CD4-positive, alpha-beta T cell (primary cell): ENCODE measurements around the gene SLC1A4. TPM values are rescaled to one million over a fixed set of nuclear protein-coding genes. Genes with fewer than 3 reads are reported as not detected.

ENCODE experiments used
- ATAC-seq: fragments of 200-7000 bp; cut with Tn5 transposase; one replicate; pipeline ENCODE4 v1.10.0; 2022; ENCODE audit warnings: mild to moderate bottlenecking; ENCODE audit not compliant: poor library complexity
- CTCF ChIA-PET: fragments of 350-600 bp; sonication (Branson Sonifier 250); formaldehyde crosslinking; loops from one replicate; lab custom pipeline; 2021; ENCODE audit warnings: antibody characterized with exemption, inconsistent platforms; lab: Charles Lee
- POLR2A ChIA-PET: fragments of 350-600 bp; sonication (Branson Sonifier 250); formaldehyde crosslinking; loops from one replicate; lab custom pipeline; 2021; ENCODE audit warnings: antibody characterized with exemption, inconsistent platforms; lab: Charles Lee
- DNase-seq, 14 experiments: peaks; one replicate each; pipeline ENCODE4 v3.0.0-alpha.2; 2013 to 2020; ENCODE audit warnings: mixed read lengths in 2 of 14
- H3K27ac ChIP-seq, 2 donors: one replicate each; pipeline versions ENCODE4 v1.5.1 to v1.7.0; 2013; ENCODE audit warnings: low read length in 2 of 2, low read depth in 1 of 2, mild to moderate bottlenecking in 1 of 2
- H3K27me3 ChIP-seq, 2 experiments: 1 replicate in 1 of 2; 2 replicates in 1 of 2; pipeline versions ENCODE4 v1.6.1 to v1.7.0; 2013; ENCODE audit warnings: low read length in 2 of 2, control low read depth in 1 of 2, mild to moderate bottlenecking in 1 of 2, moderate library complexity in 1 of 2; ENCODE audit not compliant: insufficient read depth in 2 of 2, control insufficient read depth in 1 of 2
- H3K36me3 ChIP-seq: one replicate; pipeline ENCODE4 v1.6.1; 2013; ENCODE audit warnings: low read length, control low read depth; ENCODE audit not compliant: insufficient read depth
- H3K4me1 ChIP-seq: one replicate; pipeline ENCODE4 v1.6.1; 2013; ENCODE audit warnings: low read length, control low read depth; ENCODE audit not compliant: insufficient read depth
- H3K4me3 ChIP-seq: one replicate; pipeline ENCODE4 v1.5.1; 2013; ENCODE audit warnings: mild to moderate bottlenecking, low read length, moderate library complexity
- H3K9me3 ChIP-seq, 2 experiments: 1 replicate in 1 of 2; 2 replicates in 1 of 2; pipeline versions ENCODE4 v1.6.1 to v1.7.0; 2013; ENCODE audit warnings: low read length in 2 of 2, mild to moderate bottlenecking in 2 of 2, control low read depth in 1 of 2, moderate library complexity in 1 of 2; ENCODE audit not compliant: control insufficient read depth in 1 of 2, insufficient read depth in 1 of 2
- H3K27ac Mint-ChIP-seq: one replicate; pipeline ENCODE4 v1.8.0; 2020; ENCODE audit warnings: mixed read lengths
- H3K27me3 Mint-ChIP-seq: one replicate; pipeline ENCODE4 v1.8.0; 2021; ENCODE audit warnings: mixed read lengths
- H3K36me3 Mint-ChIP-seq: one replicate; pipeline ENCODE4 v1.8.0; 2021; ENCODE audit warnings: low read depth, mixed read lengths
- H3K4me1 Mint-ChIP-seq: one replicate; pipeline ENCODE4 v1.8.0; 2021; ENCODE audit warnings: low read depth, mixed read lengths
- H3K4me3 Mint-ChIP-seq: one replicate; pipeline ENCODE4 v1.8.0; 2020; ENCODE audit warnings: mild to moderate bottlenecking, mixed read lengths
- H3K9me3 Mint-ChIP-seq: one replicate; pipeline ENCODE4 v1.8.0; 2020; ENCODE audit warnings: mixed read lengths
- CTCF ChIP-seq: fragments of 200-600 bp; IDR thresholded peaks from one replicate; pipeline ENCODE4 v1.8.0; 2022; ENCODE audit warnings: antibody characterized with exemption, mild to moderate bottlenecking
- intact Hi-C, 2 experiments: fragments of 100-400 bp; cut with DNase I in 1 of 2; cut with micrococcal nuclease in 1 of 2; formaldehyde crosslinking; loops; one replicate each; pipeline versions ENCODE4 v1.15.1 to v1.9.0; 2023 to 2025; cut with DNase I, micrococcal nuclease
- total RNA-seq, 174 experiments: library from RNA in 2 of 174; stranded (reverse) in 2 of 174; gene quantifications; one replicate each; pipeline ENCODE4 v1.2.3 and lab custom pipeline; 2021 to 2026

SLC1A4 gene
- total RNA-seq, 2 experiments from 2014 or later: 2.4 to 2.8 TPM

DNA sequence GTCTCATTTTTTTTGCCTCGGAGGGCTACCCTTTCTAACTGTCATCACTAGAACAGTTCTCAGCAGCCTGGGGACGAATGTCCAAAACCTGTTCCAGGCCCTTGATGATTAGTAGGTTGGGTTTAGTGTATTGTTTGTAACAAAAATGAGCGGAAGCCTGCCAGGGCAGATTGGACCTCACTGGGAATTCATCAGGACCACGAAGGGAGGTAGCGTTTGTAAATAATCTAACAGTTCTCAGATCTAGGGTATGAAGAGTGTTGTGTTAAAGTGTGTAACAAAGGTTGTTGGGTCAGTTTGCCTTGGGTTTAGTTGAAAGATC lies 67.8 kb downstream of the SLC1A4 start:
- peak overlapping the region; percentile 85 for H3K27ac Mint-ChIP-seq
- ChIA-PET POLR2A (interaction anchor here (1.0 to 4.3 kb wide), 18 partner anchors 9 to 1469 kb away, joined by 3 to 119 read pairs (median 12); partner anchors contain the start of genes ACTR2, AFTPH, MDH1 and RAB1A), CTCF (interaction anchor here (1.2 to 3.7 kb wide), 3 partner anchors 8 to 139 kb away, joined by 6 to 20 read pairs (median 15); partner anchors contain the start of gene RAB1A)
- ATAC-seq (no peak), DNase-seq (no peak)
- Histone ChIP-seq H3K9me3 (no peaks in the 10 kb centered on the region), H3K36me3 (no peaks in the 10 kb centered on the region), H3K27me3 (no peaks in the 10 kb centered on the region), H3K4me1 (peaks cover 71% of the 10 kb centered on the region), H3K27ac (peak overlapping the region; percentile 3 to 66), H3K4me3 (peak overlapping the region; percentile 87)
- H3K9me3 Mint-ChIP-seq: no peaks in the 10 kb centered on the region
- H3K36me3 Mint-ChIP-seq: peaks cover 14% of the 10 kb centered on the region
- peak overlapping the region; percentile 92 for H3K4me3 Mint-ChIP-seq
- H3K27me3 Mint-ChIP-seq: no peaks in the 10 kb centered on the region
- peaks cover 75% of the 10 kb centered on the region for H3K4me1 Mint-ChIP-seq
- intact Hi-C loops: loop anchor here (2.0 to 10.0 kb wide), 6 partner anchors 74 to 1215 kb away; partner anchors contain the start of genes ACTR2 (in 2 of the 2), AFTPH (in 1 of the 2), PELI1 (in 1 of the 2) and RAB1A (in 1 of the 2)
- no peak for TF ChIP-seq CTCF

DNA sequence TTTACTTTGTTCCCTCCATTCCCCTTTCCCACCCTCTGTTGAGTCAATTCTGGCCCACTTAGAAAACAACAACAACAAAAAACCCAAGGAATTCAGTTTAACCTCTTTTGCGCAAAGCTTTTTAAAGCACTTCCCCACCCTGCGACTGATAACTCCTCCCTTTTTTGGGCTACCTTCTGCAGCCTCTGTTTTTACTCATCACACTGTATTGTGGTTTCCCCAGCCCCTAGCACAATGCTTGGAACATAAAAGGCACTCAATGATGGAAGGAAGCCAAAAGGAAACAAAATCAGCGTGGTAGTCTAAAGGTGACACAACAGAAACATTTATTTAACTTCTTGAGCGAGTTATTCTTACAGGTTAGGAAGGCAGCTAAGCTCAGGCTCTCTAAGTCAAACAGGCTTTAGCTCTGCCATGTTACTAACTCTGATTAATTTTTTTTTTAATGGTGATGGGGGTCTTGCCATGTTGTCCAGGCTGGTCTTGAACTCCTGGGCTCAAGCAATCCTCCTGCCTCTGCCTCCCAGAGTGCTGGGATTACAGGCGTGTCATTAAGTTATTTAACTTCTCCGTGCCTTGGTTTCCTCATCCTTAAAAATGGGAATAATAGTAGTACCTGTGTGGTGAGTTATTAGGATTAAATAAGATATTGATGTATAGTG lies 68.3 kb downstream of the SLC1A4 start:
- DNase-seq: peak in 13 of 14 experiments; percentile 16 to 90 (median 49)
- ChIA-PET CTCF (interaction anchor here (1.2 to 3.7 kb wide), 3 partner anchors 7 to 140 kb away, joined by 6 to 20 read pairs (median 15); partner anchors contain the start of gene RAB1A), POLR2A (interaction anchor here (1.0 to 4.3 kb wide), 16 partner anchors 9 to 1469 kb away, joined by 3 to 119 read pairs (median 14); partner anchors contain the start of genes ACTR2, AFTPH, MDH1 and RAB1A)
- peak overlapping the region; percentile 85 for H3K27ac Mint-ChIP-seq
- no peaks in the 10 kb centered on the region for H3K27me3 ChIP-seq
- peaks cover 75% of the 10 kb centered on the region for H3K4me1 Mint-ChIP-seq
- peak; percentile 60 for ATAC-seq
- H3K36me3 Mint-ChIP-seq: peaks cover 14% of the 10 kb centered on the region
- no peak for TF ChIP-seq CTCF
- H3K9me3 Mint-ChIP-seq: no peaks in the 10 kb centered on the region
- H3K4me3 Mint-ChIP-seq: peak overlapping the region; percentile 92
- H3K4me3 ChIP-seq: peak overlapping the region; percentile 87
- peaks cover 69% of the 10 kb centered on the region for H3K4me1 ChIP-seq
- intact Hi-C loops: loop anchor here (2.0 to 10.0 kb wide), 7 partner anchors 71 to 1215 kb away; partner anchors contain the start of genes ACTR2 (in 2 of the 2), AFTPH (in 1 of the 2), PELI1 (in 1 of the 2) and RAB1A (in 1 of the 2)
- peak overlapping the region; percentile 3 to 66 for H3K27ac ChIP-seq
- H3K9me3 ChIP-seq: no peaks in the 10 kb centered on the region
- H3K27me3 Mint-ChIP-seq: no peaks in the 10 kb centered on the region
- H3K36me3 ChIP-seq: no peaks in the 10 kb centered on the region

- H3K27me3 Mint-ChIP-seq: no peaks in the 10 kb centered on the region
- no peak overlapping the region for H3K4me3 ChIP-seq
- H3K27ac ChIP-seq: no peak overlapping the region
- peak overlapping the region; percentile 23 for H3K4me3 Mint-ChIP-seq
- no peaks in the 10 kb centered on the region for H3K36me3 ChIP-seq
- H3K27me3 ChIP-seq: no peaks in the 10 kb centered on the region
- no peaks in the 10 kb centered on the region for H3K9me3 ChIP-seq
- intact Hi-C loops: loop anchor here (2.0 to 10.0 kb wide), 5 partner anchors 70 to 1217 kb away; partner anchors contain the start of genes ACTR2 (in 2 of the 2), PELI1 (in 1 of the 2), SERTAD2 (in 1 of the 2) and UGP2 (in 1 of the 2)
- no peak for ATAC-seq
- DNase-seq: no peak
- TF ChIP-seq CTCF: no peak
- ChIA-PET CTCF (interaction anchor here (0.6 kb wide), 1 partner anchor 203 kb away, joined by 6 read pairs; no protein-coding TSS in a partner anchor), POLR2A (interaction anchor here (1.0 kb wide), 1 partner anchor 70 kb away, joined by 5 read pairs; the partner anchor contains the start of gene RAB1A)
- H3K4me1 ChIP-seq: peaks cover 57% of the 10 kb centered on the region
- H3K4me1 Mint-ChIP-seq: peaks cover 77% of the 10 kb centered on the region
- H3K36me3 Mint-ChIP-seq: peaks cover 14% of the 10 kb centered on the region
- no peaks in the 10 kb centered on the region for H3K9me3 Mint-ChIP-seq
- peak overlapping the region; percentile 47 for H3K27ac Mint-ChIP-seq
Measured at GRCh38 chr2:65059071-65059470, 69.9 kb downstream of the SLC1A4 start.
